GM19328 (cell line): ENCODE results near the gene MINDY2.
"Not testable (repeated sequence)": the region's sequence is repeated elsewhere in the genome, so short reads cannot be mapped to it uniquely, and the experiment has no call there.

Source experiments
- ATAC-seq: cut with Tn5 transposase; IDR thresholded peaks from one replicate; pipeline ENCODE4 v1.9.1; 2021; ENCODE audit warnings: mild to moderate bottlenecking, moderate library complexity; ENCODE audit not compliant: unreplicated experiment

Gene MINDY2

DNA sequence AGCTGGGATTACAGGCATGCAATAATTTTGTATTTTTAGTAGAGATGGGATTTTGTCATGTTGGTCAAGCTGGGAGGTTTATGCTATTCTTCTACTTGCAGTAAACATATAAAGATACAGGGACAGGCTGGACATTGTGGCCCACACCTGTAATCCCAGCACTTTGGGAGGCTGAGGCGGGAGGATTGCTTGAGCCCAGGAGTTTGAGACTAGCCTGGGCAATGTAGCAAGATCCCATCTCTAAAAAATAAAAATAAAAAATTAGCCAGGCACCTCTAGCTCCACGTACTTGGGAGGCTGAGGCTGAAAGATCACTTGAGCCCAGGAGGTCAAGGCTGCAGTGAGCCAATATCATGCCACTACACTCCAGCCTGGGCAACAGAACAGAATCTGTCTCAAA, 52.2 kb downstream of the MINDY2 start:
- not testable (repeated sequence) for ATAC-seq

DNA sequence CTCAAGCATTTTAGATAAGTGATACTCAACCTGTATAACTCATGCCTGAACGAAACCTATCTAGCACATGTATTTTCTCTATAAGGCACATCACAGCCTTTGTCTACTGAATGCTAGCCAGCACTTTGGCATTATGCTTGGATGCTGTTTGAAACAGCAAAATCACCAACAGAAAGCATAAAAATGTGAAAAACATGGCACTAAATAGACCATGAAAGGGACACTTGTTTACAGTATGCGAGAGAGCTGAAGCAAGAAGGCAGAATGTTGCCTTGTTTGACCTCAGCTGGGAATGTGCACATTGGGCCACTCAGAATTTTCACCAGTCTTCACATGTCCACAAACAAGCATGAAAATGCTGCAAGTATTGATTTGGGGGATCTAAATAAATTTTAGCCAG, 59.5 kb downstream of the MINDY2 start:
- no peak for ATAC-seq

DNA sequence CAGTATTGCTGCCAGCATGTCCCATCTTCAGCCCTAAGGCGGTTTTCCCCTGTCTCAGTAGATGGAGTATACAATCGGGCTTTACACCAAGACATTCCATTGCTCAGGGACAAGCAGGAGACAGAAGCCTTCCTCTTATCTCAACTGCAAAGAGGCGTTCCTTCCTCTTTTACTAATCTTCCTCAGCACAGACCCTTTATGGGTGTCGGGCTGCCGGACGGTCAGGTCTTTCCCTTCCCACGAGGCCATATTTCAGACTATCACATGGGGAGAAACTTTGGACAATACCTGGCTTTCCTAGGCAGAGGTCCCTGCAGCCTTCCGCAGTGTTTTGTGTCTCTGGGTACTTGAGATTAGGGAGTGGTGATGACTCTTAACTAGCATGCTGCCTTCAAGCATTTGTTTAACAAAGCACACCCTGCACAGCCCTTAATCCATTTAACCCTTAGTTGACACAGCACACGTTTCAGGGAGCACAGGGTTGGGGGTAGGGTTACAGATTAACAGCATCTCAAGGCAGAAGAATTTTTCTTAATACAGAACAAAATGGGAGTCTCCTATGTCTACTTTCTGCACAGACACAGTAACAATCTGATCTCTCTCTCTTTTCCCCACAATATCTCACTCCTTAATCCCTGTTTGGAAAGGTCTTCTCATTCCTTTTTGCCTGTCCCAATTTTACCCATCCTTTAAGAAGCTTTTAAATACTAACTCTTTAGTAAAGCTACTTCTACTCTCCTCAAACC, 62.8 kb downstream of the MINDY2 start:
- not testable (repeated sequence) for ATAC-seq

DNA sequence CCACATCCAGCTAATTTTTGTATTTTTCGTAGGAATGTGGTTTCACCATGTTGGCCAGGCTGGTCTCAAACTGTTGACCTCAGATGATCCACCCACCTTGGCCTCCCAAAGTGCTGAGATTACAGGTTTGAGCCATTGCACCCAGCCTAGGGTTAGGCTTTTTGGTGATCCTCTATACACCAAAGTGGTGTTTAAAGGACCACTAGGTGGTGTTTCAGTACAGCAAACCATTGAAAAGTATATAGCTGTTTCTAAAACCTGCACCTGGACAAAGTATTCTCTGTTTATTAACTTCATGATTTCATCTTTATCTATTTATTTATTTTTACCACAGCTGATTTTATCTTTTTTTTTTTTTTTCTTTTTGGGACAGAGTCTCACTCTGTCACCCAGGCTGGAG, 68.4 kb downstream of the MINDY2 start:
- ATAC-seq = no peak

DNA sequence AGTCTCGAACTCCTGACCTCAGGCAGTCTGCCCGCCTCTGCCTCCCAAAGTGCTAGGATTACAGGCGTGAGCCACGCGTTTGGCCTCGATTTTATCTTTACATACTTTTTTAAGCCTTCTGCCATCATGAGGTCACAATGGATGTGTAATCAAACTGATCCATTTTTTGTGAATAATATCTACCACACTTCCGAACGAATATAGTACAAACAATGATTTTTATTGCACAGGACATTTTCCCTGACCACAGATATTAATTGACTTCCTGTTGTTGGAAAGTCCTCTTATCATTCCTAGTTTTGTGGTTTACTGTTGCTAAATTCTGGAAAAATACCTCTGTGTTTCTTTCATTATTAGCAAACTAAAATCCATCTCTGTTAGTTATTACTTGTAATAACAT, 68.9 kb downstream of the MINDY2 start:
- ATAC-seq = no peak

GRCh38 chr15:58842713-58843396, 71.8 kb downstream of the MINDY2 start:
- ATAC-seq = no peak

DNA sequence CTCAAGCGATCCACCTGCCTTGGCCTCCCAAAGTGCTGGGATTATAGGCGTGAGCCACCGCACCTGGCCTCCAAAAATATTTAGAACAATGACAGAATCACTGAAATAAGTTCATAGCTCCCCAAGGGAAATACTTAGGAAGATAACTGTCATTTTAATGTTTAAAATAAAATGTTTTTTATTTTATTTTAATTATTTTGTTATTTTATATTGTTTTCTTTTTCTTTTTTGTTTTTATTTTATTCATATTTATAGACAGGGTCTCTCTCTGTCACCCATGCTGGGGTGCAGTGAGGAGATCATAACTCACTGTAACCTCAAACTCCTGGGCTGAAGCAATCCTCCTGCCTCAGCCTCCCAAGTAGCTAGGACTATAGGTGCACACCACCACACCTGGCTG, 80.1 kb downstream of the MINDY2 start:
- ATAC-seq = not testable (repeated sequence)

- no peak for ATAC-seq
These were observed 81.2 kb downstream of the MINDY2 start for GRCh38 chr15:58852347-58852746.

DNA sequence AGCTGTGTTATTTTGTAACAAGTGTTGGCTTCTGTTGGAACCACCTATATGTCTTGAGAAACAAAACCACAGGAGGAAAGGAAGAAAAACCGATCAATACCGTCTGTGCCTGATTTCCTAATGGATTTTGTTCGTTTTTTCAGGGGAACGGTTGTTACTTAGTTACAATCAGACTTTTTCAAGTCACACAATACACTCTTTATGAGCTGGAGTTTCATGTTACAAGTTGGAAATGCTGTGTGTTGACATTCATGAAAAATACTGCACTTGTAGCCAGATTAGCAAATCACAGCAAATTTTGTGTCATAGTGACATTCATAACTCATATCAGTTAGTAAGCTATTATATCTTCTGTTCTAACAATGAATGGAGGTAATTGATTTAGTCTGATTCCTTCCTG, 83.5 kb downstream of the MINDY2 start:
- no peak for ATAC-seq

- no peak for ATAC-seq
These were observed 85.0 kb downstream of the MINDY2 start for GRCh38 chr15:58856086-58856485.

DNA sequence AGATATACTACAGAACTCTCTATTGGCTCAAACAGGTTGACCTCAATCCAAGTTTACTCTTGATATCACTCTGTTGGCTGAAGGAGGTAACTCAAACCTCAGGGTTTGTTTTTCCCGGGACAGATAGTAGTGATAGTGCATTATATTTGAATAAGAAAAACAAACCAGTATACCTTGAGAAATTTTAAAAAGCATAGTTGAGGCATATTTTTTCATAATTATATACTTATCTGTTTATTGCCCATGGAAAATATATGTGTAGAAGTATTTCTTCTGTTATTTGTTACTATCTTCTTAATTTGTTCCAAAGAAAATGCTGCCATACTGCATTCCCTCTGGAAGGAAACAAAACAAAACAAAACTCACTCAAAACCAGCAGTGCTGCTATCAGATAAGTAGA, 85.5 kb downstream of the MINDY2 start:
- ATAC-seq = not testable (repeated sequence)

DNA sequence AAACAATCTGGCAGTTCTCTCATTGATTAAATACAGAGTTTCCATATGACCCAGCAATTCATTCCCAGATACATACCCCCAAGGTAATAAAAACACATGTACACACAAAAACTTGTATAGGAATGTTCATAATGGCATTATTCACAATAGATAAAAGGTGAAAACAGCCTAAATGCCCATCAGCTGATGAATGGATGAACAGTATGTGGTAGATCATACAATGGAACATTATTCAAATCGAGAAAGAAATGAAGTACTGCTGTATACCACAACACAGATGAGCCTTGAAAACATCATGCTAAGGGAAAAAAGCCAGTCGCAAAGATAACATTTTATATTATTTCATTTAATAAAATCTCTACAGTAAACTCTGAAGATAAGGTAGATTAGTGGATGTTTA, 91.2 kb downstream of the MINDY2 start:
- no peak for ATAC-seq

DNA sequence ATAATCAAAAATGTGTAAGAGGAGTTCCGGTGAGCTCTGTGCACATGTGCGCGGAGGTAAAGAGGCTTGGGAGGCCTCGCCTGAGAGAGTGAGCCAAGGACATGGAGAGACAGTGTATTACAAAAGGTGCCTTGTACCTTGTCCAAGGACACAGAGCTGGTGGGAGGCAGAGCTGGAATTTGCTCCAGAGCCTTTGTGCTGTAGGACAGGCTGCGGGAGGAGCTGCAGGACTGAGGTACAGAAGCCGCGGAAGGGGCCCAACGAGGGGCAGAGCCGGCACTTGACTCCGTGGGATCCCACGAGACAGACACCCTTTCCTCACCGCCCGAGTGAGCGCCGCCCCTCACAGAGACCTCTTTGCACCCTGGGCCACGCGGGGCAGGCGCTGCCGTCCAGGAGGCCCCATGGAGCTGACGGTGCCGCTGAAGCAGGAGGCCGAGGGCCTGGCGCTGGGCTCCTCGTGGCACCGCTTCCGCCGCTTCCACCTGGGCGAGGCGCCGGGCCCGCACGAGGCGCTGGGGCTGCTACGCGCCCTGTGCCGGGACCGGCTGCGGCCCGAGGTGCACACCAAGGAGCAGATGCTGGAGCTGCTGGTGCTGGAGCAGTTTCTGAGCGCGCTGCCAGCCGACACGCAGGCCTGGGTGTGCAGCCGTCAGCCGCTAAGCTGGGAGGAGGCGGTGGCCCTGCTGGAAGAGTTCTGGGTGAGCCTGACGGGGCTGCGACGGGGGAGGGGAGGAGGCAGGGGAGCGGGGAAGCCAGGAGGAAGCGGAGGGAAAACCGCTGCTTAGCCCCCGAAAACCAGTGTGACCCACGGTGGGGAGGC, 93.7 kb downstream of the MINDY2 start:
- no peak for ATAC-seq

DNA sequence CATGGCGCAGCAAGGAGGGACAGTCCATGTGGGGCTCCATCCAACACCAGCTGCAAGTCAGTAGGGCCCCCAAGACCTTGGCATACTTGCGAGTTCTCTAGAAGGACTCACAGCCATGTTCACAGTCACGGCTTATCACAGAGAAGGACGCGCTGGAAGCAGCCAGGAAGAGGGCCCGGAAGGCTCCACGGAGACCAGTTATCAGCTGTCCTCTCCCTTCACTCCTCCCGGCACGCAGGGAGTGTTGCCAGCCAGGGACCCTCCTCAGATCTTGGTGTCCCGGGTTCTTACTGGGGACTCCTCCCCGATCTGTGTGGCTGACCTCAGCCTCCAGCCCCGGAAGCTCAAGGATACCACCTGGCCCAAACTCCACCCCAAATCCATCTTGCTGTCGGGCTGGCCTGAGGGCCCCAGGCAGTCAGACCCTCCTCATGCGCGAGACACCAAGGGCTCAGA, 94.4 kb downstream of the MINDY2 start:
- ATAC-seq = no peak

GRCh38 chr15:58867926-58868325, 96.8 kb downstream of the MINDY2 start:
- no peak for ATAC-seq

- no peak for ATAC-seq
These were observed 99.3 kb downstream of the MINDY2 start for GRCh38 chr15:58870451-58870850.

- no peak for ATAC-seq
These were observed 102.2 kb downstream of the MINDY2 start for GRCh38 chr15:58873267-58873666.

GRCh38 chr15:58875343-58875742, 104.2 kb downstream of the MINDY2 start:
- ATAC-seq = no peak

DNA sequence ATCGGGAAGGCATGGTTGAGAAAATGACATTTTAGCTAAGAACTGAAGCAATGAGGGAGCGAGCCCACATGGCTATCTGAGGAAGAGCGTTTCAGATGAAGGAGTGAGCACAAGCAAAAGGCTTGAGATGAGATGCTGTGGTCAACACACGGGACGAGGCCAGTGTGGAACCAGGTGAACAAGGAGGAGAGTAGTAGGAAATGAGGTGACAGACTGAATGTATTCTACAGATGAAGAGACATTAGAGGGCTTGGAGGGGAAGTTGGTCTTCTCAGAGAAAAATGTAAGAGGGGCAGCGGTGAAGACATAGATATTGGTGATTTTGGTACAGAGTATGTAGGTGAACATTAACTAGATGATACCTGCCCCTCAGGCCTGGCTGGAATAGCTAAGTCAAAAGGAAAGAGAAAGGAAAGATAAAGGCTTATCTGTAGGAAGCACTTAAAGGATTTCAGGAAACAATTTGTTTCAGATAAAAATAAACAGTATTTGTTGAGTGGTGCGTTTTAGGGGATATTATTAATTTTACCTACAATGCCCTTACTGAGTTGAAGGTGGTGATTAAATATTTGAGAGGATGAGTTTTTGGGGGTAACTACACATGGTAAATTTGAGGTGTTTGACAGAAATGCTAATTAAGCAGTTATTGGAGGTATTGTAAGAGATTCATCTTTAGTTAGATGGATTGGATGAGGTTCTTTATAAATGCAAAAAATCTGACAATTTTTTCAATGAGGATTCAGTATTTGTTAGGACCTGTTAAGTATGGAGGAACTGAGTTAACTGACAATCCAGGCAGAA, 105.4 kb downstream of the MINDY2 start:
- no peak for ATAC-seq

DNA sequence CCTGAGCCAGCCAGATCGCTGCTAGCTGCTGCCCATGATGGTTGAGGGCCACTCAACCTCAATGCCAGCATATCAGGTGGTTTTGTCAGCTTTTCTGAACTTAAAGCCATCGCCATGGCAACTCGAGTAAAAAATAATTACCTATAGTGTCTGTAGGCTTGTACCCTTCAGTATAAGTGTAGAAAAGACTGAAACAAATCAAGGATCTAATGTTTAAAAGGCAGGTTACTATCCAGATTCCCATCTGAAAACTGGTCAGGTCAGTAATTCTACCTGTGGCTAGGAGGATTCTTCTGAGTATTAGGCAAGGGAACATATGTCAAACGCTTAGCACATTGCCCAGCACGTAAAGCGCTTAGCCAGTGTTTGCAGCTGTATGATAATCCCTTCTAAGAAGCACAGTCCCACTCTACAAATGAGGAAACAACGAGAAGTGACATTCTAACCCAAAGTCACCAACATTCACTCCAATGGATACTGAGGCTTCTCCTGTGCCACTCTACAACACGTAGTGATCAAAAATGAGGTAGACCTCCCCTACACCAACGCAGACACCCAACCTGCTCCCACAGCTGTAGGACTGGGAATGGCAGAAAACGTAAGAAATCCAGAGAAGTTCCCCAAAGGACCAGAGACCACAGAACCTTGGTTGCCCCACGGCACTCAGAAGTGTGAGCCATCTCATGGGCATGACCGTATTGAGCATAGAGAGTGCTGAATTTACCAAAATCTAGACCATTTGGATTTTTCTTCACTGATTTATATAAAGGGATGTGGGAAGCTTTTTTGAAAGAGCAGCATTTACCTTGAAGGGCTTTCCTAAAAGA, 107.1 kb downstream of the MINDY2 start:
- no peak for ATAC-seq
